HCT116 (cell line): ENCODE measurements around the gene MADD. TPM values are rescaled to one million over a fixed set of nuclear protein-coding genes. Genes with fewer than 3 reads are reported as not detected.

Experiments used
- ATAC-seq: fragments of 200-7000 bp; cut with Tn5 transposase; 2 replicates; pipeline ENCODE4 v1.9.1; 2020; ENCODE audit warnings: mild to moderate bottlenecking, moderate library complexity
- BruUV-seq: library from RNA; stranded (reverse); fragments of 400-500 nt; replicated peaks from 2 replicates; lab custom pipeline; 2021; lab: Mats Ljungman, UMichigan
- CTCF ChIA-PET: fragments of 300-600 bp; sonication (Branson Sonifier 250); formaldehyde crosslinking; loops from one replicate; lab custom pipeline; 2021; ENCODE audit warnings: antibody characterized with exemption; lab: Charles Lee
- POLR2A ChIA-PET: fragments of 300-600, 350-600 bp; sonication (Branson Sonifier 250); formaldehyde crosslinking; loops from one replicate; lab custom pipeline; 2021; ENCODE audit warnings: antibody characterized with exemption; lab: Charles Lee
- RAD21 ChIA-PET, 2 experiments: fragments of 300-600 bp; sonication (Branson Sonifier 250); formaldehyde crosslinking; loops; one replicate each; lab custom pipeline; 2023; ENCODE audit warnings: low total read pairs in 2 of 2; ENCODE audit not compliant: uncharacterized antibody in 2 of 2, unreplicated experiment in 2 of 2, low non-redundant PET in 1 of 2; lab: Charles Lee
- DNase-seq: peaks from one replicate; pipeline ENCODE4 v3.0.0-alpha.2; 2010; ENCODE audit warnings: low read depth, low spot score
- H2AFZ ChIP-seq: fragments of 200-600 bp; shearing (Covaris generic), sonication (generic); 2 replicates; pipeline ENCODE4 v1.6.1; 2017; ENCODE audit warnings: low read depth, mixed run types, mixed read lengths, antibody characterized with exemption, low read length; ENCODE audit not compliant: poor library complexity, severe bottlenecking
- H3K27ac ChIP-seq: 2 replicates; pipeline ENCODE4 v1.5.1; 2012; ENCODE audit warnings: low read depth, low read length
- H3K27me3 ChIP-seq: fragments of 200-600 bp; sonication (generic); 2 replicates; pipeline ENCODE4 v1.6.1; 2016; ENCODE audit warnings: mixed run types, low read length, mixed read lengths; ENCODE audit not compliant: insufficient read depth
- H3K36me3 ChIP-seq, 2 experiments: fragments of 200-500 bp in 1 of 2; fragments of 200-600 bp in 1 of 2; sonication (Bioruptor generic) in 1 of 2; sonication (generic) in 1 of 2; 2 replicates each; pipeline versions ENCODE4 v1.5.1 to v1.6.1; 2014 to 2016; ENCODE audit warnings: low read length in 2 of 2, inconsistent platforms in 1 of 2, mixed read lengths in 1 of 2, mixed run types in 1 of 2; ENCODE audit not compliant: insufficient read depth in 2 of 2, control insufficient read depth in 1 of 2
- H3K4me1 ChIP-seq, 2 experiments: fragments of 200-600 bp in 1 of 2; sonication (generic) in 1 of 2; 2 replicates each; pipeline versions ENCODE4 v1.5.1 to v1.6.1; 2012 to 2017; ENCODE audit warnings: low read length in 2 of 2, inconsistent platforms in 1 of 2, mild to moderate bottlenecking in 1 of 2, mixed read lengths in 1 of 2, mixed run types in 1 of 2, moderate library complexity in 1 of 2; ENCODE audit not compliant: insufficient read depth in 2 of 2, control insufficient read depth in 1 of 2
- H3K4me2 ChIP-seq: fragments of 200-600 bp; sonication (generic); 2 replicates; pipeline ENCODE4 v1.6.1; 2017; ENCODE audit warnings: mixed run types, low read length, mixed read lengths
- H3K4me3 ChIP-seq, 2 experiments: fragments of 200-600 bp in 1 of 2; sonication (generic) in 1 of 2; replicated peaks in 1 of 2; 2 replicates each; pipeline ENCODE4 v1.5.1; 2011 to 2016; ENCODE audit warnings: low read length in 2 of 2, control low read depth in 1 of 2, low read depth in 1 of 2, mild to moderate bottlenecking in 1 of 2, mixed read lengths in 1 of 2, mixed run types in 1 of 2
- H3K79me2 ChIP-seq: fragments of 200-600 bp; sonication (generic); 2 replicates; pipeline ENCODE4 v1.6.1; 2017; ENCODE audit warnings: mild to moderate bottlenecking, mixed run types, low read length, moderate library complexity, mixed read lengths; ENCODE audit not compliant: insufficient read depth
- H3K9ac ChIP-seq: fragments of 200-600 bp; sonication (generic); 2 replicates; pipeline ENCODE4 v1.6.1; 2016; ENCODE audit warnings: low read length, mixed read lengths
- H3K9me2 ChIP-seq: fragments of 200-600 bp; sonication (generic), shearing (Covaris generic); 2 replicates; pipeline ENCODE4 v1.6.1; 2017; ENCODE audit warnings: mixed run types, mild to moderate bottlenecking, moderate library complexity; ENCODE audit not compliant: insufficient read depth
- H3K9me3 ChIP-seq, 2 experiments: fragments of 200-500 bp in 1 of 2; fragments of 200-600 bp in 1 of 2; sonication (Bioruptor generic) in 1 of 2; sonication (generic) in 1 of 2; 2 replicates each; pipeline ENCODE4 v1.6.1; 2014 to 2017; ENCODE audit warnings: low read length in 2 of 2, mixed read lengths in 2 of 2, inconsistent platforms in 1 of 2, low read depth in 1 of 2, mild to moderate bottlenecking in 1 of 2, mixed run types in 1 of 2, moderate library complexity in 1 of 2; ENCODE audit not compliant: control insufficient read depth in 1 of 2, insufficient read depth in 1 of 2
- H4K20me1 ChIP-seq: fragments of 200-600 bp; sonication (generic), shearing (Covaris generic); 2 replicates; pipeline ENCODE4 v1.6.1; 2017; ENCODE audit warnings: mixed run types, mild to moderate bottlenecking, moderate library complexity; ENCODE audit not compliant: insufficient read depth
- ATF3 ChIP-seq: IDR thresholded peaks from 2 replicates; pipeline ENCODE4 v1.6.1; 2012
- EGR1 ChIP-seq: IDR thresholded peaks from 2 replicates; pipeline ENCODE4 v1.6.1; 2012; ENCODE audit warnings: low read depth
- ELF1 ChIP-seq: IDR thresholded peaks from 2 replicates; pipeline ENCODE4 v1.6.1; 2012; ENCODE audit warnings: low read depth, borderline replicate concordance
- EZH2 ChIP-seq: fragments of 200-600 bp; sonication (generic); IDR thresholded peaks from 2 replicates; pipeline ENCODE4 v1.6.1; 2017; ENCODE audit warnings: antibody characterized with exemption, mixed run types
- EZH2phosphoT487 ChIP-seq: fragments of 200-600 bp; IDR thresholded peaks from 2 replicates; pipeline ENCODE4 v1.6.1; 2018; ENCODE audit warnings: antibody characterized with exemption, borderline replicate concordance
- FOSL1 ChIP-seq: IDR thresholded peaks from 2 replicates; pipeline ENCODE4 v1.6.1; 2012; ENCODE audit warnings: low read depth
- JUND ChIP-seq: IDR thresholded peaks from 2 replicates; pipeline ENCODE4 v1.6.1; 2012
- MAX ChIP-seq: IDR thresholded peaks from 2 replicates; pipeline ENCODE4 v1.6.1; 2012
- POLR2AphosphoS5 ChIP-seq: IDR thresholded peaks from 2 replicates; pipeline ENCODE4 v1.6.1; 2011; ENCODE audit warnings: mild to moderate bottlenecking, low read depth, low read length, moderate library complexity
- SIN3A ChIP-seq: IDR thresholded peaks from 2 replicates; pipeline ENCODE4 v1.6.1; 2012; ENCODE audit warnings: low read depth
- TCF7L2 ChIP-seq: IDR thresholded peaks from 2 replicates; pipeline ENCODE4 v1.7.0; 2011; ENCODE audit warnings: borderline replicate concordance, inconsistent platforms; ENCODE audit not compliant: insufficient read depth, insufficient read length; ENCODE audit errors: extremely low read depth
- YY1 ChIP-seq: IDR thresholded peaks from 2 replicates; pipeline ENCODE4 v1.6.1; 2011; ENCODE audit warnings: low read length, low read depth, moderate library complexity, mild to moderate bottlenecking; ENCODE audit not compliant: insufficient replicate concordance; ENCODE audit errors: extremely low read depth
- ZBTB33 ChIP-seq: IDR thresholded peaks from 2 replicates; pipeline ENCODE4 v1.6.1; 2011; ENCODE audit warnings: mild to moderate bottlenecking, low read length, moderate library complexity; ENCODE audit not compliant: insufficient replicate concordance; ENCODE audit errors: extremely low read depth
- intact Hi-C: fragments of 100-400 bp; cut with micrococcal nuclease; formaldehyde crosslinking; loops from 2 replicates; pipeline ENCODE4 v1.10.0; 2022
- total RNA-seq: library from RNA; stranded (reverse); gene quantifications from one replicate; pipeline ENCODE4 v1.2.1, GENCODE V29; 2021; ENCODE audit not compliant: unreplicated experiment
- TF ChIP-seq, protein P1 (sequence below), 3 experiments: fragments of 200-600 bp in 1 of 3; sonication (generic) in 1 of 3; IDR thresholded peaks in 2 of 3; conservative IDR thresholded peaks in 1 of 3; 2 replicates each; pipeline ENCODE4 v1.5.1; 2012 to 2017; ENCODE audit warnings: low read depth in 2 of 3, low read length in 2 of 3, antibody characterized with exemption in 1 of 3, borderline replicate concordance in 1 of 3, control low read depth in 1 of 3, mild to moderate bottlenecking in 1 of 3, mixed read lengths in 1 of 3, mixed run types in 1 of 3, moderate library complexity in 1 of 3; ENCODE audit not compliant: insufficient read depth in 1 of 3

The MADD gene
- total RNA-seq, 1 experiment from 2014 or later = 37.1 TPM

- Histone ChIP-seq H3K27ac (no peak overlapping the region), H3K4me1 (peaks cover 5 to 14% of the 10 kb centered on the region in 2 experiments; a peak in 3 of 4 replicates), H3K9me2 (no peaks in the 10 kb centered on the region), H3K36me3 (peaks cover 31 to 40% of the 10 kb centered on the region in 2 experiments), H3K27me3 (no peaks in the 10 kb centered on the region), H3K9ac (no peak overlapping the region)
- DNase-seq = no peak
- POLR2A ChIA-PET = no interaction called here
- intact Hi-C loops = no loop called here
- no TSS peak for BruUV-seq
- no peak for TF ChIP-seq TCF7L2
- TF ChIP-seq, all 23 proteins: peak for 0
- peaks cover 39% of the 10 kb centered on the region for H3K79me2 ChIP-seq
- no peaks in the 10 kb centered on the region for H3K9me3 ChIP-seq
- ChIA-PET RAD21 (no interaction called here), CTCF (no interaction called here)
- H2AFZ ChIP-seq = no peak overlapping the region
- H3K4me3 ChIP-seq = no peak overlapping the region
- H3K4me2 ChIP-seq = no peak overlapping the region
- ATAC-seq = no peak
- H4K20me1 ChIP-seq = no peaks in the 10 kb centered on the region
Measured at GRCh38 chr11:47274495-47275235, 4.7 kb downstream of the MADD start.

GRCh38 chr11:47276923-47277322 lies 7.0 kb downstream of the MADD start:
- CTCF ChIA-PET = no interaction called here
- intact Hi-C loops = no loop called here
- TF ChIP-seq EGR1 (no peak), POLR2AphosphoS5 (no peak), ATF3 (no peak), SIN3A (no peak), JUND (no peak), EZH2 (no peak), ELF1 (no peak), FOSL1 (no peak), YY1 (no peak), ZBTB33 (no peak), EZH2phosphoT487 (no peak), MAX (no peak)
- TF ChIP-seq, protein P1, sequence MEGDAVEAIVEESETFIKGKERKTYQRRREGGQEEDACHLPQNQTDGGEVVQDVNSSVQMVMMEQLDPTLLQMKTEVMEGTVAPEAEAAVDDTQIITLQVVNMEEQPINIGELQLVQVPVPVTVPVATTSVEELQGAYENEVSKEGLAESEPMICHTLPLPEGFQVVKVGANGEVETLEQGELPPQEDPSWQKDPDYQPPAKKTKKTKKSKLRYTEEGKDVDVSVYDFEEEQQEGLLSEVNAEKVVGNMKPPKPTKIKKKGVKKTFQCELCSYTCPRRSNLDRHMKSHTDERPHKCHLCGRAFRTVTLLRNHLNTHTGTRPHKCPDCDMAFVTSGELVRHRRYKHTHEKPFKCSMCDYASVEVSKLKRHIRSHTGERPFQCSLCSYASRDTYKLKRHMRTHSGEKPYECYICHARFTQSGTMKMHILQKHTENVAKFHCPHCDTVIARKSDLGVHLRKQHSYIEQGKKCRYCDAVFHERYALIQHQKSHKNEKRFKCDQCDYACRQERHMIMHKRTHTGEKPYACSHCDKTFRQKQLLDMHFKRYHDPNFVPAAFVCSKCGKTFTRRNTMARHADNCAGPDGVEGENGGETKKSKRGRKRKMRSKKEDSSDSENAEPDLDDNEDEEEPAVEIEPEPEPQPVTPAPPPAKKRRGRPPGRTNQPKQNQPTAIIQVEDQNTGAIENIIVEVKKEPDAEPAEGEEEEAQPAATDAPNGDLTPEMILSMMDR (IDR thresholded peaks at IDR 0.05 in 2 of 3, conservative IDR thresholded peaks at IDR 0.05 in 1 of 3; ENCODE audit: borderline replicate concordance in 1 of 3, insufficient read depth in 1 of 3, low read depth in 2 of 3, low read length in 2 of 3) = no peak

More at GRCh38 chr11:47276923-47277322, 7.0 kb downstream of the MADD start:
- Histone ChIP-seq H3K27ac (no peak overlapping the region), H3K4me2 (no peak overlapping the region), H3K79me2 (peaks cover 23% of the 10 kb centered on the region), H3K27me3 (no peaks in the 10 kb centered on the region), H3K9me3 (no peaks in the 10 kb centered on the region), H2AFZ (no peak overlapping the region), H3K9ac (no peak overlapping the region), H3K9me2 (no peaks in the 10 kb centered on the region), H4K20me1 (no peaks in the 10 kb centered on the region), H3K36me3 (peaks cover 36 to 56% of the 10 kb centered on the region in 2 experiments), H3K4me3 (no peak overlapping the region), H3K4me1 (0 out of 4 replicates have a peak, but pooled peaks cover 0 to under 1% of the 10 kb centered on the region in 2 experiments)
- RAD21 ChIA-PET = no interaction called here
- DNase-seq = no peak
- no peak for ATAC-seq
- no TSS peak for BruUV-seq
- POLR2A ChIA-PET = no interaction called here
